ENCODE measurements around the gene RNH1. TPM values are rescaled to one million over a fixed set of nuclear protein-coding genes. Genes with fewer than 3 reads are reported as not detected.

The RNH1 gene
- total RNA-seq: 296 and 361 TPM in 2 replicates

DNA sequence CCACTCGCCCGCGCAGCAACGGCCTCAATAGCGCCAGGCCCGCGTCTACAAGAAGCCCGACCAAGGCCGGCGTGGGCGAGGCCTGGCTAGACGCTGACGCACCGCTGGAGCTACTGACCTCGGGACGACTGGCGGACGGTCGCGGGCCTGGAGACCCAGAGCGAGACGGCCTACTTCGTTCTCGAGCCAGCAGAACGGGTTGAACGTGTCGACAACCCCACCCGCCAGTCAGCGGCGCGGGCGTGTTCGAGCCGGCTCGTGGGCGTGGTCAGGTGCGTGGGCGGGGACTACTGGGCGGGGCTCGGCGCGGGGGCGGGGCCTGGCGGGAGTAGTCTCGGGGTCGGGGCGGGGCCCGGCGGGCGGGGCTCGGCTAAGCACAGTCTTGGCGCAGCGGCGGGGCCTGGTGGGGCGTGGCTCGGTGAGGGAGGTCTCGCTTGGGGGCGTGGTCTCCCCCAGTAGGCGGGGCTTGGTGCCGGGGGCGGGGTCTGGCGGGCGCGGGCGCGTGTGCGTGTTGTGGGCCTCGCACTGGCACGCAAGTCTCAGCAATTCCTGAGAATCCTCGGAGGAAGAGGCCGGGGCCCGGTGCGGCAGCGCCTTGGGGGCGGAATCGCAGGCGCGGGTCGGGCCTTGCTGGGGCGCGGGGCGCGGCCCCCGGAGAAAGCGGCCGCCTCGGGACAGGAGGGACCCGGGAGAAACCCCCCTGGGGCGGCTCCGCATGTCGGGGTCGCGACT is at the start of gene RNH1:
TSS of gene RNH1 (minus strand) at position 248 of the 732 bp plus-strand sequence. CDS start 5,080 bp downstream, outside the sequence.

DNA sequence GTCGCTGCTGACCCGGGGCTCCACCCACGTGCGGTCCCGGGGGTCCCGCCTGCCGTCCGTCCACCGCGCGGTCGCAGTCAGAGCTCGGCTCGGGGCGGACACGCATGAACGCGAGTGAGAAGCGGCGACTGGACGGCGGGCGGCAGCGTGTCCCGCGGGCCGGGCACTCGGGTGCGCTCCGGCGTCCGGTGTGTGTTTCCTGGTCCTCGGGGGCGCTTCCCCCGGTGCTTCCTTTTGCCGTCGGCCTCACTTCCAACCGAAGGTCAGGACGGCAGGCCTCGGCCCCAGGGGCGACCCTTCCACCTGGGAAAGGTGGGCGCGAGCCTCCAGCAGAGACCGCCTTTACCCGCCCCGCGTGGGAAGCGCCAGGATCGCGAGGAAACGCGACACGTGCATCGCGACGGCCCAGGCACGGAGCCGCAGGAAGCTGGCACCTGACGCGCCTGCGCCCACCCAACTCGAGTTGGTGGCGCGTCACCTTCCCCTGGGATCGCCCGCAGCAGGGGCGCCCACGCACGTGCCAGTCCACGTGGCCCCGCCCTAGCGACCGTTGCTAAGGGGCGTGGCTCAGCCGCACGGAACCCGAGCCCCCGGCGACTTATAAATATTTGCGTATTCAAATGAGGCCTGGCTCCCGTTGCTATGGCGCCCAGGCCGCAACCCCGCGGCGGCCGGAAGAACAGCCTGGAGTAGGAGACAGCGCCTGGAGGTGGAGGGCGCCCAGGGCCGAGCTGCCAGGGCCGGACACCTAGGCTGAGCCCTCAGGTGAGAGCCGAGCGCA is 30.0 kb upstream of the RNH1 start, which contains the start of gene LRRC56:
TSS of gene LRRC56 (plus strand) at position 687 of the 781 bp plus-strand sequence. CDS start 3,158 bp downstream, outside the sequence.

DNA sequence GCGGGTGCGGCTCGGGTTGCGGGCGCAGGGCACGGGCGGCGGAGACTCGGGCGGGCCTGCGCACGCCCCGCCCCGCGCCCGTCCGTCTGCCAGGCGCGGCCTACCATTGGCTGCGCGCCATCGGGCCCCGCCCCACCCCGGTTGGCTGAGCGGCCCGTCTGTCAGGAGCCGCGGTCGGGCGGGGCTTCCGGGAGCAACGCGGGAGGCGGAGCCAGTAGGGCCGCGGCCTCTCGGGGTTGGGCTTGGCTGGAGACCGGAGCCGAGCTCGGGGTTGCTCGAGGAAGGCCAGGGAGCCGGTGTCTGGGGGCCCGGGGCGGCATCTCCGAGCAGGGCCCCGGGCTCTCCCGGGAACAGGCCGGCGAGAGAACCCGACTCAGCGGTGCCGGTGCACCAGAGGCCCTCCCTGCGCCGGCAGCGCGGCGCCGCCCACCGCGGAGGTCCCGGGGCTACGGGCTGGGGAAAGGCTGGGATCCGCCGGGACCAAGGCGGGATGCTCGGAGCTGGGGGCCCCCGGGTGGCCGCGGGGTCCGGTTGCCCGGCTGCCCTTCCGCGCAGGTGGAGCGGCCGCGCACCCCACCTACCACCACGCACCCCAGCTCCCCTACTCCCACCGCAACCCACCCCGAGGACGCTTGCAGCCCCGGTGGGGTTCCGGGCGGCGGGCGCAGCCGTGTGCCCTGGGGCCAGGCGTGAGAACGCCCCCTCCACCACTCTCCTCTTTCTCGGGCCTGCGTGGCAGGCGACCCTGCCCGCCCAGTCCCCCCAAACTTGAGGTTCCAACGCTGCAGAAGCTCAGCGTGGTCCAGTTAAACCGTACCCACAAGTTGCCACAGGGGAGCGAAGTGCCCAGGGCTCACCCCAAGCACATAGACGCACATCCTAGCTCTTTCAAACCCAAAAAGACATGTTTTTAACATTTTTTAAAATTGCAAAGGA is 28.7 kb upstream of the RNH1 start, which contains the start of gene HRAS:
TSS of gene HRAS (minus strand) at position 58 of the 936 bp plus-strand sequence.

DNA sequence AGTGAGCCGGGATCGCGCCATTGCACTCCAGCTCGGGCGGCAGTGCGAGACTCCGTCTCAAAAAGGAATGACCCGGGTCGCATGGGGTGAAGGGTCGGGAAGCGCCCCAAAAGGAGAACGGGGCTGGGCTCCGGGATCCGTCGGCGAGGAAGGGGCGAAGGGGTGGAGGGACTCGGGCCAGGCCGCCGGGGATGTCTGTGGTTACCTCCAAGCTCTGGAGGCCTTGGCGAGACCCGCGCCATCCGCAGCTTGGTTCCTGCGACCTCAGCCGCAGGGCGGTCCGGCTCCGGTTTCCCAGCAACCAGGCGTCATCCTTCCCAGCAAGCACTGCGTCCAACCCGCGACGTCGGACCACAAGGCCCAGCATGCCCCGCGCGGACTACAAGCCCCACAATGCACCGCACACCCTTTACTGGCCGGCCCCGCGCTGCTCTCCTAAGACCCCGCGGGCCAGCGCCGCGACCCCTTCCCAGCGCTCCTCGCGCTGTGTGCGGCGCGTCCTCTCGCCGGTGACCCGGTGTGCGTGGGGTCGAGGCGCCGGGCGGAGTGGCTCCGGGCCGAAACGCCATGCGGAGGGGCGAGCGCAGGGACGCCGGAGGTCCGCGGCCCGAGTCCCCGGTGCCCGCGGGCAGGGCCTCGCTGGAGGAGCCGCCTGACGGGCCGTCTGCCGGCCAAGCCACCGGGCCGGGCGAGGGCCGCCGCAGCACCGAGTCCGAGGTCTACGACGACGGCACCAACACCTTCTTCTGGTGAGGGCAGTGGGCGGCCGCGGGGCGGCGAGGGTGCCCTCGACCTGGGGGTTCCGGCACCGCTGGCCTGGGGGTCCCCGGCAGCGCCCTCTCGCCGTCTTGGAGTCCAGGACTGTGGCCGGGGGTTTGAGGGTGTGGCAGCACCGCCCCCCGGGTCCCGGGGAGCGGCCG is 56.9 kb downstream of the RNH1 start, which contains the start of gene PTDSS2:
TSS of gene PTDSS2 (plus strand) at position 391 of the 920 bp plus-strand sequence. CDS start at position 568, 177 bp downstream.

Other genes starting within 250 kb of the RNH1 start
- not detected in 2 replicates for gene NLRP6, start 228.8 kb downstream of the RNH1 start, total RNA-seq
- gene PGGHG, start 218.1 kb downstream of the RNH1 start, total RNA-seq: 7.5 and 14.0 TPM in 2 replicates
- not detected in 2 replicates for gene IFITM5, start 207.7 kb downstream of the RNH1 start, total RNA-seq
- gene IFITM2, start 199.4 kb downstream of the RNH1 start, total RNA-seq: 57.8 and 90.5 TPM in 2 replicates
- gene IFITM1, start 193.2 kb downstream of the RNH1 start, total RNA-seq: 49.6 and 79.5 TPM in 2 replicates
- 75.0 and 101 TPM in 2 replicates for gene IFITM3, start 186.4 kb downstream of the RNH1 start, total RNA-seq
- gene B4GALNT4, start 137.7 kb downstream of the RNH1 start, total RNA-seq: 1.9 and 3.6 TPM in 2 replicates
- gene PKP3, start 113.0 kb downstream of the RNH1 start, total RNA-seq: 1.3 and 1.6 TPM in 2 replicates
- gene SIGIRR, start 92.2 kb downstream of the RNH1 start, total RNA-seq: 13.1 and 13.8 TPM in 2 replicates
- not detected in 2 replicates for gene ANO9, start 65.2 kb downstream of the RNH1 start, total RNA-seq
- 30.9 and 42.6 TPM in 2 replicates for gene PTDSS2, start 57.0 kb downstream of the RNH1 start, total RNA-seq
- 66.3 and 70.2 TPM in 2 replicates for gene HRAS, start 28.3 kb upstream of the RNH1 start, total RNA-seq
- 0.55 and 0.85 TPM in 2 replicates for gene LRRC56, start 30.3 kb upstream of the RNH1 start, total RNA-seq
- 0.28 TPM in 2 replicates for gene LMNTD2, start 53.5 kb upstream of the RNH1 start, total RNA-seq
- 2.5 and 2.7 TPM in 2 replicates for gene RASSF7, start 53.7 kb upstream of the RNH1 start, total RNA-seq
- 17.6 and 24.8 TPM in 2 replicates for gene PHRF1, start 69.2 kb upstream of the RNH1 start, total RNA-seq
- gene IRF7, start 108.7 kb upstream of the RNH1 start, total RNA-seq: 5.7 and 6.0 TPM in 2 replicates
- not detected in 2 replicates for gene CDHR5, start 117.7 kb upstream of the RNH1 start, total RNA-seq
- gene SCT, start 119.9 kb upstream of the RNH1 start, total RNA-seq: not detected in 2 replicates
- gene DRD4, start 130.0 kb upstream of the RNH1 start, total RNA-seq: 0.18 TPM in 1 of 2 replicates, not detected in the other
- 21.2 and 31.3 TPM in 2 replicates for gene DEAF1, start 188.0 kb upstream of the RNH1 start, total RNA-seq
- gene TMEM80, start 188.6 kb upstream of the RNH1 start, total RNA-seq: 11.9 and 12.1 TPM in 2 replicates
- gene EPS8L2, start 199.0 kb upstream of the RNH1 start, total RNA-seq: 33.9 and 35.4 TPM in 2 replicates
- 228 and 306 TPM in 2 replicates for gene TALDO1, start 240.2 kb upstream of the RNH1 start, total RNA-seq

All from smooth muscle cell of bladder (primary cell).